Activated naive CD8-positive, alpha-beta T cell treated with anti-CD3 and anti-CD28 coated beads, Interleukin-2, amount 10 ng/mL, durations not matched to agents 7 days and 5 days (primary cell): ENCODE measurements around the gene HOXA11. TPM values are rescaled to one million over a fixed set of nuclear protein-coding genes. Genes with fewer than 3 reads are reported as not detected.

Experiments
- ATAC-seq: fragments of 150-1000 bp; cut with Tn5 transposase; one replicate; pipeline ENCODE4 v1.10.0; 2021; ENCODE audit warnings: low read depth, moderate library complexity
- POLR2A ChIA-PET: fragments of 350-600 bp; sonication (Branson Sonifier 250); formaldehyde crosslinking; loops from one replicate; lab custom pipeline; 2021; ENCODE audit warnings: antibody characterized with exemption; lab: Charles Lee
- DNase-seq: peaks from one replicate; pipeline ENCODE4 v3.0.0; 2021
- H3K27ac Mint-ChIP-seq: one replicate; pipeline ENCODE4 v1.8.0; 2022; ENCODE audit warnings: mild to moderate bottlenecking, mixed read lengths
- H3K27me3 Mint-ChIP-seq: one replicate; pipeline ENCODE4 v1.8.0; 2022; ENCODE audit warnings: mild to moderate bottlenecking, moderate library complexity, mixed read lengths
- H3K36me3 Mint-ChIP-seq: one replicate; pipeline ENCODE4 v1.8.0; 2021; ENCODE audit warnings: mild to moderate bottlenecking, mixed read lengths
- H3K4me1 Mint-ChIP-seq: one replicate; pipeline ENCODE4 v1.8.0; 2021; ENCODE audit warnings: mixed read lengths
- H3K4me3 Mint-ChIP-seq: one replicate; pipeline ENCODE4 v1.8.0; 2022; ENCODE audit warnings: mild to moderate bottlenecking, moderate library complexity, mixed read lengths
- H3K9me3 Mint-ChIP-seq: one replicate; pipeline ENCODE4 v1.8.0; 2021; ENCODE audit warnings: mixed read lengths
- total RNA-seq, 2 experiments: library from RNA; stranded (reverse); gene quantifications; one replicate each; pipeline ENCODE4 v1.2.3, GENCODE V29; 2021

HOXA11 gene
- total RNA-seq, 2 experiments from 2014 or later: not detected

DNA sequence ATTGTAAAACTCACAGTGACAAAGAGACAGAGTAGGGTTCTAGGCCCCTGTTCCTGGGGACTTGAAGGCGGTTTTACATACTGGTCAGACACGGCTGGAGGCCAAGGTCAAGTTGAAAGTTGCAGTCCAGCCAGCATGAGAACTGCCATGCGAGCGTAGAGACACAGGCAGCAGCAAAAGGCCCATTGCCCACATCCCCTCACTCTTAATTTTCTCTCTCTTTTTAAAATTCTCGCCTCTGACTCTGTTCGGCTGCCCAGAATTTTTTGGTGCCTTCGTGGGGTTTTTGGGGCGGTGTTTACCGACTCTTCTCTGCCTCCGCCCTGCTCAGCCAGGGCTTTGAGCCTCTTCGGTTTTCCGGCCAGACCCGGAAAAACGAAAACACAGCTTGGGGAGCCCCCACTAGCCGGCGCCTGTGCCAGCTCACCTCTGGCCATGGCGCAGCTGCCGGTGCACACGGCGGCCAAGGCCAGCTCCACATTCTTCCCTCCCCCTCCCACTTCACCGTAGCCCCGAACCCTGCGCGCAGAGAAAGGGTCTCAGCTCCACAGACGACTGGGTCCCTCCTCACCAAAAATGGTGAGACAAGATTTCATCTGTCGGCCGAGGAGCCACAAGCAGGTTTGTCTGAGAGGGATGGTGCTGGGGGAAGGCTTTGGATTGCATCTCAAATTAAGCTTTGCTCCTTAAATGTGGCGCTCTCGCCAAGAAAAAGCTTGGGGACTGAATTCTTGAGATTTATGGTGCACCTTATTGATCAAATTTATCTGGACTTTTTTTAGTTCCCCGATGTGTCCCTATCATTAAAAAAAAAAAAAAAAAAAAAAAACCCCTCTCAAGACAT lies 17.2 kb upstream of the HOXA11 start:
- H3K27ac Mint-ChIP-seq: no peak overlapping the region
- ATAC-seq: no peak

DNA sequence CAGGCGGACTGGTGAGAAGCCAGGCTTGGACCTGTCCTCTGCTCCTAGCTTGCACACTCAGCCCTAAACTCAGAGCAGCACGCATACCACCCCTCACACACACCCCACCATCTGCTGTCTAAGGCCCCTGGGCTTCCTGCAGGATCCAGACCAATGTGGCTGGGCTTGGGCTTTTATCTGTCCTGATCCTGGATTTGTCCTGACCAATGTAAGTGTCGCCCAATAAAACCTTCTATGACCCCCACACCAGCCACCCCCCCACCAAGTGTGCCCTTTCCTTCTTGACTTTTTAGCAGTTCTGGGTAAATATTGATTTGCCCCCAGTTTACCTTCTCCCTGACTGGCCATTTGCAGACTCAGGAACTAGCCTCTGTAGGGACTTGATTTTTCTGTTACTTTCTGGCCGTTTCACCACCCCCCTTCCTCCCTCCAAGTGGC lies 16.6 kb upstream of the HOXA11 start:
- ATAC-seq (no peak), DNase-seq (no peak)
- no peaks in the 10 kb centered on the region for H3K9me3 Mint-ChIP-seq
- H3K36me3 Mint-ChIP-seq: peaks cover 2% of the 10 kb centered on the region
- peak overlapping the region; percentile 53 for H3K4me3 Mint-ChIP-seq
- POLR2A ChIA-PET: no interaction called here
- no peak overlapping the region for H3K27ac Mint-ChIP-seq
- H3K27me3 Mint-ChIP-seq: peaks cover 90% of the 10 kb centered on the region
- H3K4me1 Mint-ChIP-seq: peaks cover 26% of the 10 kb centered on the region

More for the DNA sequence above, 17.2 kb upstream of the HOXA11 start:
- no peak for DNase-seq
- H3K4me1 Mint-ChIP-seq: peaks cover 26% of the 10 kb centered on the region
- peak overlapping the region; percentile 53 for H3K4me3 Mint-ChIP-seq
- no peaks in the 10 kb centered on the region for H3K9me3 Mint-ChIP-seq
- H3K27me3 Mint-ChIP-seq: peaks cover 90% of the 10 kb centered on the region
- POLR2A ChIA-PET: no interaction called here
- peaks cover 2% of the 10 kb centered on the region for H3K36me3 Mint-ChIP-seq

DNA sequence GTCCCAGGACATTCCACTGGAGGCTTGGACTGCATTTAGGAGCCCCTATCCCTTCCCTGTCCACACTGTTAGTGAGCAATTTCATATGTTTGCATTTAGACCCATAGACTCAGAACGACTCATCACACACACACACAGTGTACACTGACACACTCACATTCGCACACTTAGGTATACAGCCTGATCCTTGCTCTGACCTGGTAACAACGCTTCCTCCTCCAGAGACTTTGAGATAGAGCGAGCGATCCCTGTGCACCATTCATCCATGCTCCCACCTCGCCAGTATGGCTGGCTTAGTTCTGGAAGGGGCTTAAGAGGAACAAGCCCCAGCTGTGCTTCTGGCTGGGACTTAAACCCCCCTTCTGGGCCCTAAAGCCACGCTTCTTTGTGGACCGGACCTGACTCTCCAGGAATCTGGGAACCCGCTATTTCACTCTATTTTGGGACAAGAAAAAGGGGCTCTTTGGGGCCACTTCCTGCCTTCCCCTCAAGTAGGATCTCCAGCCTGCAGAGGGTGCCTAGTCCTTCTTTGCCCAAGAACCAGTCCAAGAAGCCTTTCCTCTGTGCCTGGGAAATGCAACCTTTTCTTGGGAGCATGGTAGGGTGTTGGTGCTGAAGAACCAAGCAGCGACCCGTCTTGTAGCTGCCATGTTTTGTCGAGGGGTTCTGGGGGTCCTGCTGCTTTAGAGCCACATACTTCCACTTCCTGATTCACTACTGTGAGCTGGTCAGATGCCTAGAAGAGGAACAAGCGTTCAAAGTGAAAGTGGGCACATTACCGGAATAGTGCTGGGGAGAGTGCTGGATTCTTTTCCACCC lies 15.9 kb upstream of the HOXA11 start:
- peaks cover 2% of the 10 kb centered on the region for H3K36me3 Mint-ChIP-seq
- DNase-seq (peak; percentile 25), ATAC-seq (no peak)
- peak overlapping the region; percentile 53 for H3K4me3 Mint-ChIP-seq
- peaks cover 89% of the 10 kb centered on the region for H3K27me3 Mint-ChIP-seq
- peaks cover 27% of the 10 kb centered on the region for H3K4me1 Mint-ChIP-seq
- H3K9me3 Mint-ChIP-seq: no peaks in the 10 kb centered on the region
- POLR2A ChIA-PET: no interaction called here
- peak overlapping the region; percentile 5 for H3K27ac Mint-ChIP-seq

- peak; percentile 47 for DNase-seq
- H3K27ac Mint-ChIP-seq: peak within 1 kb of the TSS; percentile 30
- peaks cover 25% of the 10 kb centered on the region for H3K4me1 Mint-ChIP-seq
- H3K36me3 Mint-ChIP-seq: peaks cover 2% of the 10 kb centered on the region
- POLR2A ChIA-PET: interaction anchor here (0.6 kb wide), 1 partner anchor 608 kb away, joined by 3 read pairs; no protein-coding TSS in a partner anchor
- ATAC-seq: peak; percentile 46
- H3K4me3 Mint-ChIP-seq: peak within 1 kb of the TSS; percentile 70
- no peaks in the 10 kb centered on the region for H3K9me3 Mint-ChIP-seq
- H3K27me3 Mint-ChIP-seq: peaks cover 85% of the 10 kb centered on the region
These were observed 15.1 kb upstream of the HOXA11 start, which contains the start of gene HOXA13 for GRCh38 chr7:27199849-27200760. Gene HOXA13 (minus strand): TSS chr7:27200091. CDS start chr7:27200077, 14 bp downstream.

DNA sequence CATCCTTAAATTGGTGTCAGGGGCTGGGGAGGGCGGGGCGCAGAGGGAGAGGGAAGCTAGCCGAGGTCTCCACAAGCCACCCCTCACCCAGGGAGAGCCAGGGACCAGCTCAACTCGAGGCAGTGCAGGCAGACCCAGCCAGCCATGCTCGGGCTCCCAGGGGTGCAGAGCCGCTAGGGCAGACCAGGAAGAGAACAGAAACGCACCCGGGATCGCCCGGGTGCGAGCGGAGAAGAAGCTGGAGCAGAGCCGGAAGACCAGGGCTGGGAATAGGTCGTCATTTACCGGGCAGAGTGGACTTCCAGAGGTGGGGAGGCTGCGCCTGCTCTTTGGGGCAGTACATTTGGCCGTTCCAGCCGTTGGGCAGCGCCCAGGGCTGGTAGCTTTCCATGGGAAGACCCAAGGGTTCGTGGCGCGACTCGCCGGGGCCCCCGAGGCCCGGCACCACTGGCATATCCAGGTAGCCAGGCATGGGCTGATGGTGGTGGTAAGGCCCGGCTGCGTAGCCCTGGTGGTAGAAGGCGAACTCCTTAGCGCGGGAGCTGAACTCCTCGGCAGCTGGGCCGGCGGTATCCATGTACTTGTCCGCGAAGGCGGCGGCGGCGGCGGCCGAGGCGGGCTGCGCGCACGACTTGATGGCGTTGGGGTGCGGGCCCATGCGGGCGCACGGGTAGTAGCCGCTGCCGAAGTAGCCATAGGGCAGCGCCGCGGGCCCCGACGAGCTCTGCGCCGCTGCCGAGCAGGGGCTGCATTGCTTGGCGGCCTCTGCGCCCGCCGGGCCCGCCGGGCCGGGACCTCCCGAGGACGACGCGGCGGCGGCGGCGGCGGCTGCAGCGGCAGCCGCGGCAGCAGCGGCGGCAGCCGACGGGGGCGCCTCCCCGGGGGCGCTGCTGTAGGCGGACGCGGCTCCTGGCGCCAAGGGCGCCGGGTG lies 14.1 kb upstream of the HOXA11 start:
- H3K27ac Mint-ChIP-seq: peak overlapping the region; percentile 30
- DNase-seq: peak; percentile 49
- peaks cover 2% of the 10 kb centered on the region for H3K36me3 Mint-ChIP-seq
- no peaks in the 10 kb centered on the region for H3K9me3 Mint-ChIP-seq
- H3K27me3 Mint-ChIP-seq: peaks cover 85% of the 10 kb centered on the region
- ATAC-seq: no peak
- peaks cover 25% of the 10 kb centered on the region for H3K4me1 Mint-ChIP-seq
- H3K4me3 Mint-ChIP-seq: no peak overlapping the region
- POLR2A ChIA-PET: interaction anchor here (0.8 kb wide), 1 partner anchor 999 kb away, joined by 3 read pairs; no protein-coding TSS in a partner anchor

DNA sequence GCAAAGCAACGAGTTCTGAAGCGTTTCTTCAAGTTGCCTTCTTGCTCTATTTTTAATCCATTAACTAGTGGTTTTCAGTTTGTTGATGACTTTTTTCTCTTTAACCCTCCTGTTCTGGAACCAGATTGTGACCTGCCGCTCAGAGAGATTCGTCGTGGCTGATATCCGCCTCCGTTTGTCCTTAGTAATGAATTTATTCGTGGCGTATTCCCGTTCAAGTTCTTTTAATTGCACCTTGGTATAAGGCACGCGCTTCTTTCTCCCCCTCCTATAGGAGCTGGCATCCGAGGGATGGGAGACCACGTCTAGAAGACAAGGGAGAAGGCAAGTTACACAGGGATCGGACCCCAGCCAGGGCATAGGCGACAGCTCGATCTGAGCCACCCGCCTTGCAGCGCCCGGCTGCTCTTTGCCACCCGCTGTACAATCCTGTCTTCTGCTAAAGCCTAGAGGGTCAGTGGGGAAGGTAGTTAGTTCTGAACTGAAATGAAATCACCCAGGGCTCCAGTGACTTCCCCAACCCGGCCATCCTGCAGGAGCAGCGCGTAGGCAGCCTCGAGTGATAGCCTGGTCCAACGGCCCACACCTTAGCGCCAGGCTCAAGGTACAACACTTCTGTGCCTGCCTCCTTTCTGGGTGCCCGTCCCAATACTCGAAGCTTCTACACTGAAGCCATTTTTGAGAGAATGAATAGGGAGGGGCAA lies 13.3 kb upstream of the HOXA11 start:
- POLR2A ChIA-PET: no interaction called here
- H3K27ac Mint-ChIP-seq: no peak overlapping the region
- ATAC-seq (no peak), DNase-seq (peak; percentile 32)
- H3K4me1 Mint-ChIP-seq: peaks cover 24% of the 10 kb centered on the region
- H3K4me3 Mint-ChIP-seq: no peak overlapping the region
- H3K9me3 Mint-ChIP-seq: no peaks in the 10 kb centered on the region
- peaks cover 85% of the 10 kb centered on the region for H3K27me3 Mint-ChIP-seq
- peaks cover 2% of the 10 kb centered on the region for H3K36me3 Mint-ChIP-seq

GRCh38 chr7:27197137-27198042 lies 12.4 kb upstream of the HOXA11 start:
- DNase-seq: no peak
- H3K27ac Mint-ChIP-seq: no peak overlapping the region
- H3K4me3 Mint-ChIP-seq: no peak overlapping the region
- POLR2A ChIA-PET: no interaction called here
- no peaks in the 10 kb centered on the region for H3K9me3 Mint-ChIP-seq
- peaks cover 24% of the 10 kb centered on the region for H3K4me1 Mint-ChIP-seq
- no peak for ATAC-seq
- H3K36me3 Mint-ChIP-seq: peaks cover 2% of the 10 kb centered on the region
- peaks cover 81% of the 10 kb centered on the region for H3K27me3 Mint-ChIP-seq

GRCh38 chr7:27196287-27196767 lies 11.3 kb upstream of the HOXA11 start:
- Mint-ChIP-seq H3K36me3 (peaks cover 2% of the 10 kb centered on the region), H3K27ac (no peak overlapping the region), H3K4me3 (no peak overlapping the region), H3K27me3 (peaks cover 80% of the 10 kb centered on the region), H3K9me3 (no peaks in the 10 kb centered on the region), H3K4me1 (peaks cover 19% of the 10 kb centered on the region)
- POLR2A ChIA-PET: no interaction called here
- ATAC-seq: no peak
- DNase-seq: peak; percentile 77

- no peak for ATAC-seq
- Mint-ChIP-seq H3K9me3 (no peaks in the 10 kb centered on the region), H3K4me1 (peaks cover 10% of the 10 kb centered on the region), H3K4me3 (no peak overlapping the region), H3K36me3 (no peaks in the 10 kb centered on the region), H3K27me3 (peaks cover 83% of the 10 kb centered on the region), H3K27ac (no peak overlapping the region)
- DNase-seq: no peak
- POLR2A ChIA-PET: no interaction called here
These were observed 9.8 kb upstream of the HOXA11 start for GRCh38 chr7:27194686-27195379.

- H3K27ac Mint-ChIP-seq: no peak overlapping the region
- ATAC-seq (no peak), DNase-seq (no peak)
- POLR2A ChIA-PET: no interaction called here
- H3K4me3 Mint-ChIP-seq: no peak overlapping the region
- H3K4me1 Mint-ChIP-seq: peaks cover 13% of the 10 kb centered on the region
- peaks cover 87% of the 10 kb centered on the region for H3K27me3 Mint-ChIP-seq
- peaks cover 2% of the 10 kb centered on the region for H3K36me3 Mint-ChIP-seq
- no peaks in the 10 kb centered on the region for H3K9me3 Mint-ChIP-seq
These were observed 8.9 kb upstream of the HOXA11 start for GRCh38 chr7:27194002-27194352.
